HL-60 (cell line): ENCODE data around the gene DAGLB.

Experiments
- GABPA ChIP-seq: IDR thresholded peaks from 2 replicates; pipeline ENCODE4 v1.6.1; 2012; ENCODE audit warnings: low read depth
- POLR2AphosphoS5 ChIP-seq: IDR thresholded peaks from 2 replicates; pipeline ENCODE4 v1.6.1; 2012; ENCODE audit warnings: low read depth
- REST ChIP-seq: IDR thresholded peaks from 2 replicates; pipeline ENCODE4 v1.6.1; 2012; ENCODE audit warnings: low read depth; ENCODE audit not compliant: insufficient replicate concordance
- SPI1 ChIP-seq: IDR thresholded peaks from 2 replicates; pipeline ENCODE4 v1.6.1; 2012; ENCODE audit warnings: low read depth, mild to moderate bottlenecking, borderline replicate concordance
- TF ChIP-seq, protein P1 (sequence below): IDR thresholded peaks from one replicate; pipeline ENCODE4 v1.5.1; 2011; ENCODE audit warnings: low read length, control low read depth, inconsistent platforms; ENCODE audit not compliant: insufficient read depth

DNA sequence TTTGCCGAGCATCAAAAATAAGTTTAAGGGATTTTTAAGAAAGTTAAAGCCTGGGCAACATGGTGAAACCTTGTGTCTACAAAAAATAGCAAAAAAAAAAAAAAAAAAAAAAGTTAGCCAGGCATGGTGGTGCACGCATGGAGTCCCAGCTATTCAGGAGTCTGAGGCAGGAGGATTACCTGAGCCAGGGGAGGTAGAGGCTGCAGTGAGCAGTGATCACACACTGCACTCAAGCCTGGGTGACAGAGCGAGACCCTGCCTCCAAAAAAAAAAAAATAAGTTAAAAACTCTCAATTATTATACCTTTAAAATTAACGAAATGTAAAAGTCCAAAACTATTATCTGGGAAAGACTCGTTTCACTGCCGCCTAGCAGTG lies 35.0 kb upstream of the DAGLB start:
- TF ChIP-seq, protein P1, sequence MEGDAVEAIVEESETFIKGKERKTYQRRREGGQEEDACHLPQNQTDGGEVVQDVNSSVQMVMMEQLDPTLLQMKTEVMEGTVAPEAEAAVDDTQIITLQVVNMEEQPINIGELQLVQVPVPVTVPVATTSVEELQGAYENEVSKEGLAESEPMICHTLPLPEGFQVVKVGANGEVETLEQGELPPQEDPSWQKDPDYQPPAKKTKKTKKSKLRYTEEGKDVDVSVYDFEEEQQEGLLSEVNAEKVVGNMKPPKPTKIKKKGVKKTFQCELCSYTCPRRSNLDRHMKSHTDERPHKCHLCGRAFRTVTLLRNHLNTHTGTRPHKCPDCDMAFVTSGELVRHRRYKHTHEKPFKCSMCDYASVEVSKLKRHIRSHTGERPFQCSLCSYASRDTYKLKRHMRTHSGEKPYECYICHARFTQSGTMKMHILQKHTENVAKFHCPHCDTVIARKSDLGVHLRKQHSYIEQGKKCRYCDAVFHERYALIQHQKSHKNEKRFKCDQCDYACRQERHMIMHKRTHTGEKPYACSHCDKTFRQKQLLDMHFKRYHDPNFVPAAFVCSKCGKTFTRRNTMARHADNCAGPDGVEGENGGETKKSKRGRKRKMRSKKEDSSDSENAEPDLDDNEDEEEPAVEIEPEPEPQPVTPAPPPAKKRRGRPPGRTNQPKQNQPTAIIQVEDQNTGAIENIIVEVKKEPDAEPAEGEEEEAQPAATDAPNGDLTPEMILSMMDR, result no peak
- TF ChIP-seq POLR2AphosphoS5 (no peak), GABPA (no peak), REST (no peak), SPI1 (no peak)
